ENCODE data around the gene SMG6. TPM values are rescaled to one million over a fixed set of nuclear protein-coding genes. Genes with fewer than 3 reads are reported as not detected.

The SMG6 gene
- total and polyA plus RNA-seq, 2 of the 13 experiments (the other 11 are each of a cell fraction or from before 2014, with no cell fraction given), result 4.6 to 14.6 TPM

DNA sequence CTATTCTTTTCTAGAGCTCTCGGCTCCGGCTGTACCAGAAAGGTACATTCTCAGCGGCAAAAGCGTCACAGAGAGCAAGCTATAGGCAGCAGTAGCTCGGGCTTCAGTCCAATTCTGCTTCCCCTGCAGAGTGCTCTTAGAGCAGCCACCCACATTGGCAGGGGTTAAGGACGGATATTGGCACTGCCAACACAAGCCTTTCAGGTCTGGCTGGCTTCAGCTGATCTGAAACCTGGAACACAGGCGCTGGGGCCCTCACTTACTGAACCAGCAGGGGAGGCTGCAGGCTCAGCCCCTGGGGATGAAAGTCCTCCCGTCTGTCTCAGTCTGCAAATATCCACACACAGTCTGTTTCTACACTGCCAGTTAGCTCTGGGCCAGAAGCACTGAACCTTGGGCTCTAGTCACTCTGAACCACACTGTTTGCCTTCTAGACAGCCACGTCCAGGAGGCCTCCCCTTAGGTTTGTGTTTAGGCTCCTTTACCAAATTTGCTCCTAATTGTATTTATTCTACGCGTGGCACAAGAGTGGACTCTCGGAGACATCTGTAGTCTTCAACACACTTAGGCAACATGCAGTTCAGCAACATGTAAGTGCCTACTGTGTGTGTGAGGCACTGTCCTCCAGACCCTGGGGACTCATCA, 208.6 kb downstream of the SMG6 start (continued):
- TF ChIP-seq ZFX (CRISPR knock-in tag; IDR thresholded peaks at IDR 0.05; ENCODE audit: low read depth) (peak; percentile 58; the same call in 1 of the 2 replicates), YEATS2 (CRISPR knock-in tag; IDR thresholded peaks at IDR 0.05; ENCODE audit: borderline replicate concordance) (peak; percentile 60; the same call in 1 of the 2 replicates), NONO (IDR thresholded peaks at IDR 0.05) (no peak), NONO (CRISPR knock-in tag; conservative IDR thresholded peaks at IDR 0.05) (peak; percentile 66), KLF16 (CRISPR knock-in tag; IDR thresholded peaks at IDR 0.05) (peak in 1 of 2 experiments; percentile 69; a peak in 1 of 4 replicates), ESRRA (CRISPR knock-in tag; IDR thresholded peaks at IDR 0.05; ENCODE audit: low read depth) (no peak), SKI (IDR thresholded peaks at IDR 0.05; ENCODE audit: partially characterized antibody) (peak; percentile 82), RNF2 (conservative IDR thresholded peaks at IDR 0.05; ENCODE audit: low read depth) (no peak), SIX1 (CRISPR knock-in tag; IDR thresholded peaks at IDR 0.05; ENCODE audit: borderline replicate concordance) (no peak), ZNF644 (CRISPR knock-in tag; IDR thresholded peaks at IDR 0.05; ENCODE audit: low read depth) (0 out of 2 replicates have a peak, but pooled peaks have one; percentile 23), KLF12 (CRISPR knock-in tag; IDR thresholded peaks at IDR 0.05; ENCODE audit: borderline replicate concordance) (0 out of 2 replicates have a peak, but pooled peaks have one; percentile 48), PRMT3 (CRISPR knock-in tag; IDR thresholded peaks at IDR 0.05; ENCODE audit: borderline replicate concordance, low read depth) (0 out of 2 replicates have a peak, but pooled peaks have one; percentile 47), ZSCAN29 (CRISPR knock-in tag; conservative IDR thresholded peaks at IDR 0.05) (peak; percentile 76; the same call in 1 of the 2 replicates)
- TF ChIP-seq, protein P1, sequence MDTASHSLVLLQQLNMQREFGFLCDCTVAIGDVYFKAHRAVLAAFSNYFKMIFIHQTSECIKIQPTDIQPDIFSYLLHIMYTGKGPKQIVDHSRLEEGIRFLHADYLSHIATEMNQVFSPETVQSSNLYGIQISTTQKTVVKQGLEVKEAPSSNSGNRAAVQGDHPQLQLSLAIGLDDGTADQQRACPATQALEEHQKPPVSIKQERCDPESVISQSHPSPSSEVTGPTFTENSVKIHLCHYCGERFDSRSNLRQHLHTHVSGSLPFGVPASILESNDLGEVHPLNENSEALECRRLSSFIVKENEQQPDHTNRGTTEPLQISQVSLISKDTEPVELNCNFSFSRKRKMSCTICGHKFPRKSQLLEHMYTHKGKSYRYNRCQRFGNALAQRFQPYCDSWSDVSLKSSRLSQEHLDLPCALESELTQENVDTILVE (CRISPR knock-in tag; IDR thresholded peaks at IDR 0.05), result no peak
- TF ChIP-seq, protein P2, sequence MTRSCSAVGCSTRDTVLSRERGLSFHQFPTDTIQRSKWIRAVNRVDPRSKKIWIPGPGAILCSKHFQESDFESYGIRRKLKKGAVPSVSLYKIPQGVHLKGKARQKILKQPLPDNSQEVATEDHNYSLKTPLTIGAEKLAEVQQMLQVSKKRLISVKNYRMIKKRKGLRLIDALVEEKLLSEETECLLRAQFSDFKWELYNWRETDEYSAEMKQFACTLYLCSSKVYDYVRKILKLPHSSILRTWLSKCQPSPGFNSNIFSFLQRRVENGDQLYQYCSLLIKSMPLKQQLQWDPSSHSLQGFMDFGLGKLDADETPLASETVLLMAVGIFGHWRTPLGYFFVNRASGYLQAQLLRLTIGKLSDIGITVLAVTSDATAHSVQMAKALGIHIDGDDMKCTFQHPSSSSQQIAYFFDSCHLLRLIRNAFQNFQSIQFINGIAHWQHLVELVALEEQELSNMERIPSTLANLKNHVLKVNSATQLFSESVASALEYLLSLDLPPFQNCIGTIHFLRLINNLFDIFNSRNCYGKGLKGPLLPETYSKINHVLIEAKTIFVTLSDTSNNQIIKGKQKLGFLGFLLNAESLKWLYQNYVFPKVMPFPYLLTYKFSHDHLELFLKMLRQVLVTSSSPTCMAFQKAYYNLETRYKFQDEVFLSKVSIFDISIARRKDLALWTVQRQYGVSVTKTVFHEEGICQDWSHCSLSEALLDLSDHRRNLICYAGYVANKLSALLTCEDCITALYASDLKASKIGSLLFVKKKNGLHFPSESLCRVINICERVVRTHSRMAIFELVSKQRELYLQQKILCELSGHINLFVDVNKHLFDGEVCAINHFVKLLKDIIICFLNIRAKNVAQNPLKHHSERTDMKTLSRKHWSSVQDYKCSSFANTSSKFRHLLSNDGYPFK (CRISPR knock-in tag; IDR thresholded peaks at IDR 0.05; ENCODE audit: borderline replicate concordance), result 0 out of 2 replicates have a peak, but pooled peaks have one; percentile 41
- TF ChIP-seq, protein P3, sequence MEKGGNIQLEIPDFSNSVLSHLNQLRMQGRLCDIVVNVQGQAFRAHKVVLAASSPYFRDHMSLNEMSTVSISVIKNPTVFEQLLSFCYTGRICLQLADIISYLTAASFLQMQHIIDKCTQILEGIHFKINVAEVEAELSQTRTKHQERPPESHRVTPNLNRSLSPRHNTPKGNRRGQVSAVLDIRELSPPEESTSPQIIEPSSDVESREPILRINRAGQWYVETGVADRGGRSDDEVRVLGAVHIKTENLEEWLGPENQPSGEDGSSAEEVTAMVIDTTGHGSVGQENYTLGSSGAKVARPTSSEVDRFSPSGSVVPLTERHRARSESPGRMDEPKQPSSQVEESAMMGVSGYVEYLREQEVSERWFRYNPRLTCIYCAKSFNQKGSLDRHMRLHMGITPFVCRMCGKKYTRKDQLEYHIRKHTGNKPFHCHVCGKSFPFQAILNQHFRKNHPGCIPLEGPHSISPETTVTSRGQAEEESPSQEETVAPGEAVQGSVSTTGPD (CRISPR knock-in tag; IDR thresholded peaks at IDR 0.05), result peak; percentile 72; the same call in 1 of the 2 replicates
- TF ChIP-seq, protein P4, sequence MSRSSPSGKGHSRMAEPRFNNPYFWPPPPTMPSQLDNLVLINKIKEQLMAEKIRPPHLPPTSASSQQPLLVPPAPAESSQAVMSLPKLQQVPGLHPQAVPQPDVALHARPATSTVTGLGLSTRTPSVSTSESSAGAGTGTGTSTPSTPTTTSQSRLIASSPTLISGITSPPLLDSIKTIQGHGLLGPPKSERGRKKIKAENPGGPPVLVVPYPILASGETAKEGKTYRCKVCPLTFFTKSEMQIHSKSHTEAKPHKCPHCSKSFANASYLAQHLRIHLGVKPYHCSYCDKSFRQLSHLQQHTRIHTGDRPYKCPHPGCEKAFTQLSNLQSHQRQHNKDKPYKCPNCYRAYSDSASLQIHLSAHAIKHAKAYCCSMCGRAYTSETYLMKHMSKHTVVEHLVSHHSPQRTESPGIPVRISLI (CRISPR knock-in tag; IDR thresholded peaks at IDR 0.05; ENCODE audit: borderline replicate concordance), result peak; percentile 41; the same call in 1 of the 2 replicates
- TF ChIP-seq, protein P5, sequence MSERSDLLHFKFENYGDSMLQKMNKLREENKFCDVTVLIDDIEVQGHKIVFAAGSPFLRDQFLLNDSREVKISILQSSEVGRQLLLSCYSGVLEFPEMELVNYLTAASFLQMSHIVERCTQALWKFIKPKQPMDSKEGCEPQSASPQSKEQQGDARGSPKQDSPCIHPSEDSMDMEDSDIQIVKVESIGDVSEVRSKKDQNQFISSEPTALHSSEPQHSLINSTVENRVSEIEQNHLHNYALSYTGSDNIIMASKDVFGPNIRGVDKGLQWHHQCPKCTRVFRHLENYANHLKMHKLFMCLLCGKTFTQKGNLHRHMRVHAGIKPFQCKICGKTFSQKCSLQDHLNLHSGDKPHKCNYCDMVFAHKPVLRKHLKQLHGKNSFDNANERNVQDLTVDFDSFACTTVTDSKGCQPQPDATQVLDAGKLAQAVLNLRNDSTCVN (CRISPR knock-in tag; IDR thresholded peaks at IDR 0.05; ENCODE audit: borderline replicate concordance), result peak; percentile 64; the same call in 1 of the 2 replicates
- TF ChIP-seq, protein P6, sequence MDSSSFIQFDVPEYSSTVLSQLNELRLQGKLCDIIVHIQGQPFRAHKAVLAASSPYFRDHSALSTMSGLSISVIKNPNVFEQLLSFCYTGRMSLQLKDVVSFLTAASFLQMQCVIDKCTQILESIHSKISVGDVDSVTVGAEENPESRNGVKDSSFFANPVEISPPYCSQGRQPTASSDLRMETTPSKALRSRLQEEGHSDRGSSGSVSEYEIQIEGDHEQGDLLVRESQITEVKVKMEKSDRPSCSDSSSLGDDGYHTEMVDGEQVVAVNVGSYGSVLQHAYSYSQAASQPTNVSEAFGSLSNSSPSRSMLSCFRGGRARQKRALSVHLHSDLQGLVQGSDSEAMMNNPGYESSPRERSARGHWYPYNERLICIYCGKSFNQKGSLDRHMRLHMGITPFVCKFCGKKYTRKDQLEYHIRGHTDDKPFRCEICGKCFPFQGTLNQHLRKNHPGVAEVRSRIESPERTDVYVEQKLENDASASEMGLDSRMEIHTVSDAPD (CRISPR knock-in tag; IDR thresholded peaks at IDR 0.05), result peak; percentile 36; the same call in 1 of the 2 replicates

All from HepG2 (cell line).